Measurements from ENCODE around the gene SHC1. TPM values are rescaled to one million over a fixed set of nuclear protein-coding genes. Genes with fewer than 3 reads are reported as not detected.

SHC1 gene
- total RNA-seq, 1 experiment from 2014 or later = 199 TPM

DNA sequence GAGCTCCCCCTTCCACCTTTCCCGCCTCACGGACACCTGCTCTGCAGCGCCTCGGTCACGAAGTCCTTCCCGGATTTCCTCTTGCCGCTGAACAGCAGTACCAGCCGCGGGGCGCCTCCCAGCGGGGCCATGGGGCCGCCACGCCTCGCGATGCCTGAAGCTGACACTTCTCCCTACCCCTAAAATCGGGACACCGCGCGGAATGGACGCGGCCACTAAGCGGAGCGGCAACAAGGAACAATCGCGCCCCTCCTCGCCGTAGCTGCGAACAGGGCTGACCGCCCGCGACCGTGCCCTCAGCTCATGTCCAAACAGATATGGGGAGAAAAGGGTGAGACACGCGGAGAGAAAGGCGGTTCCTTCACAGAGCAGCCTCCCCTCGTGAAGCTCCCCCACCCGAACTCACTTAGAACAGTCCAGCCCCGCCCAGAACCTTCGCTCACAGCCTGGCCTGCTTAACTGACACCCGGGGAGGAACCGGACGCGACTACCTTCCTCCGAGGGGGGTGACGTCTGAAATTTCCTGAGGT lies 33.9 kb downstream of the SHC1 start, which contains the start of gene PMVK (continued):
- TF ChIP-seq, protein P1, sequence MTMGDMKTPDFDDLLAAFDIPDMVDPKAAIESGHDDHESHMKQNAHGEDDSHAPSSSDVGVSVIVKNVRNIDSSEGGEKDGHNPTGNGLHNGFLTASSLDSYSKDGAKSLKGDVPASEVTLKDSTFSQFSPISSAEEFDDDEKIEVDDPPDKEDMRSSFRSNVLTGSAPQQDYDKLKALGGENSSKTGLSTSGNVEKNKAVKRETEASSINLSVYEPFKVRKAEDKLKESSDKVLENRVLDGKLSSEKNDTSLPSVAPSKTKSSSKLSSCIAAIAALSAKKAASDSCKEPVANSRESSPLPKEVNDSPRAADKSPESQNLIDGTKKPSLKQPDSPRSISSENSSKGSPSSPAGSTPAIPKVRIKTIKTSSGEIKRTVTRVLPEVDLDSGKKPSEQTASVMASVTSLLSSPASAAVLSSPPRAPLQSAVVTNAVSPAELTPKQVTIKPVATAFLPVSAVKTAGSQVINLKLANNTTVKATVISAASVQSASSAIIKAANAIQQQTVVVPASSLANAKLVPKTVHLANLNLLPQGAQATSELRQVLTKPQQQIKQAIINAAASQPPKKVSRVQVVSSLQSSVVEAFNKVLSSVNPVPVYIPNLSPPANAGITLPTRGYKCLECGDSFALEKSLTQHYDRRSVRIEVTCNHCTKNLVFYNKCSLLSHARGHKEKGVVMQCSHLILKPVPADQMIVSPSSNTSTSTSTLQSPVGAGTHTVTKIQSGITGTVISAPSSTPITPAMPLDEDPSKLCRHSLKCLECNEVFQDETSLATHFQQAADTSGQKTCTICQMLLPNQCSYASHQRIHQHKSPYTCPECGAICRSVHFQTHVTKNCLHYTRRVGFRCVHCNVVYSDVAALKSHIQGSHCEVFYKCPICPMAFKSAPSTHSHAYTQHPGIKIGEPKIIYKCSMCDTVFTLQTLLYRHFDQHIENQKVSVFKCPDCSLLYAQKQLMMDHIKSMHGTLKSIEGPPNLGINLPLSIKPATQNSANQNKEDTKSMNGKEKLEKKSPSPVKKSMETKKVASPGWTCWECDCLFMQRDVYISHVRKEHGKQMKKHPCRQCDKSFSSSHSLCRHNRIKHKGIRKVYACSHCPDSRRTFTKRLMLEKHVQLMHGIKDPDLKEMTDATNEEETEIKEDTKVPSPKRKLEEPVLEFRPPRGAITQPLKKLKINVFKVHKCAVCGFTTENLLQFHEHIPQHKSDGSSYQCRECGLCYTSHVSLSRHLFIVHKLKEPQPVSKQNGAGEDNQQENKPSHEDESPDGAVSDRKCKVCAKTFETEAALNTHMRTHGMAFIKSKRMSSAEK (CRISPR knock-in tag; IDR thresholded peaks at IDR 0.05; ENCODE audit: borderline replicate concordance) = no peak
- peak; percentile 87 for TF ChIP-seq TEAD4 (CRISPR knock-in tag; IDR thresholded peaks at IDR 0.05)
- TF ChIP-seq NFYB (CRISPR knock-in tag; conservative IDR thresholded peaks at IDR 0.05; ENCODE audit: low read depth) = no peak; the same call in 1 of the 2 replicates
- peak; percentile 94 for TF ChIP-seq ESRRA (CRISPR knock-in tag; IDR thresholded peaks at IDR 0.05; ENCODE audit: borderline replicate concordance)
- TF ChIP-seq IRF2 (CRISPR knock-in tag; IDR thresholded peaks at IDR 0.05; ENCODE audit: borderline replicate concordance, low read depth) = no peak
- TF ChIP-seq PREB (CRISPR knock-in tag; IDR thresholded peaks at IDR 0.05; ENCODE audit: borderline replicate concordance) = peak; percentile 87; the same call in 1 of the 2 replicates
- peak; percentile 99 for TF ChIP-seq FOXP1 (CRISPR knock-in tag; IDR thresholded peaks at IDR 0.05; ENCODE audit: borderline replicate concordance)
- TF ChIP-seq CBFB (CRISPR knock-in tag; IDR thresholded peaks at IDR 0.05; ENCODE audit: low read depth) = no peak
- peak; percentile 97 for TF ChIP-seq TP53 (CRISPR knock-in tag; IDR thresholded peaks at IDR 0.05)
- TF ChIP-seq SOX15 (CRISPR knock-in tag; IDR thresholded peaks at IDR 0.05) = no peak
- TF ChIP-seq SMAD4 (CRISPR knock-in tag; IDR thresholded peaks at IDR 0.05) = 0 out of 2 replicates have a peak, but pooled peaks have one; percentile 77
- TF ChIP-seq, protein P2, sequence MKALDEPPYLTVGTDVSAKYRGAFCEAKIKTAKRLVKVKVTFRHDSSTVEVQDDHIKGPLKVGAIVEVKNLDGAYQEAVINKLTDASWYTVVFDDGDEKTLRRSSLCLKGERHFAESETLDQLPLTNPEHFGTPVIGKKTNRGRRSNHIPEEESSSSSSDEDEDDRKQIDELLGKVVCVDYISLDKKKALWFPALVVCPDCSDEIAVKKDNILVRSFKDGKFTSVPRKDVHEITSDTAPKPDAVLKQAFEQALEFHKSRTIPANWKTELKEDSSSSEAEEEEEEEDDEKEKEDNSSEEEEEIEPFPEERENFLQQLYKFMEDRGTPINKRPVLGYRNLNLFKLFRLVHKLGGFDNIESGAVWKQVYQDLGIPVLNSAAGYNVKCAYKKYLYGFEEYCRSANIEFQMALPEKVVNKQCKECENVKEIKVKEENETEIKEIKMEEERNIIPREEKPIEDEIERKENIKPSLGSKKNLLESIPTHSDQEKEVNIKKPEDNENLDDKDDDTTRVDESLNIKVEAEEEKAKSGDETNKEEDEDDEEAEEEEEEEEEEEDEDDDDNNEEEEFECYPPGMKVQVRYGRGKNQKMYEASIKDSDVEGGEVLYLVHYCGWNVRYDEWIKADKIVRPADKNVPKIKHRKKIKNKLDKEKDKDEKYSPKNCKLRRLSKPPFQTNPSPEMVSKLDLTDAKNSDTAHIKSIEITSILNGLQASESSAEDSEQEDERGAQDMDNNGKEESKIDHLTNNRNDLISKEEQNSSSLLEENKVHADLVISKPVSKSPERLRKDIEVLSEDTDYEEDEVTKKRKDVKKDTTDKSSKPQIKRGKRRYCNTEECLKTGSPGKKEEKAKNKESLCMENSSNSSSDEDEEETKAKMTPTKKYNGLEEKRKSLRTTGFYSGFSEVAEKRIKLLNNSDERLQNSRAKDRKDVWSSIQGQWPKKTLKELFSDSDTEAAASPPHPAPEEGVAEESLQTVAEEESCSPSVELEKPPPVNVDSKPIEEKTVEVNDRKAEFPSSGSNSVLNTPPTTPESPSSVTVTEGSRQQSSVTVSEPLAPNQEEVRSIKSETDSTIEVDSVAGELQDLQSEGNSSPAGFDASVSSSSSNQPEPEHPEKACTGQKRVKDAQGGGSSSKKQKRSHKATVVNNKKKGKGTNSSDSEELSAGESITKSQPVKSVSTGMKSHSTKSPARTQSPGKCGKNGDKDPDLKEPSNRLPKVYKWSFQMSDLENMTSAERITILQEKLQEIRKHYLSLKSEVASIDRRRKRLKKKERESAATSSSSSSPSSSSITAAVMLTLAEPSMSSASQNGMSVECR (CRISPR knock-in tag; IDR thresholded peaks at IDR 0.05; ENCODE audit: borderline replicate concordance) = peak; percentile 97
- peak; percentile 99 for TF ChIP-seq ETV6 (CRISPR knock-in tag; IDR thresholded peaks at IDR 0.05)
- TF ChIP-seq ZBTB43 (CRISPR knock-in tag; IDR thresholded peaks at IDR 0.05) = no peak; the same call in 1 of the 2 replicates
- TF ChIP-seq ZNF396 (CRISPR knock-in tag; IDR thresholded peaks at IDR 0.05; ENCODE audit: borderline replicate concordance) = no peak
- no peak for TF ChIP-seq NFATC4 (CRISPR knock-in tag; IDR thresholded peaks at IDR 0.05)
